GM21576 (cell line): ENCODE data around the gene SOWAHA.
"Not testable (repeated sequence)": the region's sequence is repeated elsewhere in the genome, so short reads cannot be mapped to it uniquely, and the experiment has no call there.

Source experiments
- ATAC-seq: cut with Tn5 transposase; IDR thresholded peaks from one replicate; pipeline ENCODE4 v1.9.1; 2021; ENCODE audit warnings: mild to moderate bottlenecking, moderate library complexity; ENCODE audit not compliant: unreplicated experiment

SOWAHA gene

GRCh38 chr5:132777209-132778069, 35.7 kb upstream of the SOWAHA start, which contains the start of gene SEPTIN8:
SEPTIN8 (minus strand) TSS chr5:132777239; CDS start chr5:132777137, 102 bp downstream.
- ATAC-seq: peak; percentile 61

GRCh38 chr5:132778129-132778528, 35.0 kb upstream of the SOWAHA start:
- no peak for ATAC-seq

- no peak for ATAC-seq
Measured at GRCh38 chr5:132778856-132779255, 34.2 kb upstream of the SOWAHA start.

GRCh38 chr5:132779961-132780360, 33.1 kb upstream of the SOWAHA start:
- no peak for ATAC-seq

GRCh38 chr5:132780577-132780976, 32.5 kb upstream of the SOWAHA start:
- ATAC-seq: no peak

- ATAC-seq: no peak
Measured at GRCh38 chr5:132781029-132781428, 32.1 kb upstream of the SOWAHA start.

GRCh38 chr5:132782101-132782500, 31.0 kb upstream of the SOWAHA start:
- ATAC-seq: no peak

- no peak for ATAC-seq
Measured at GRCh38 chr5:132785365-132785764, 27.7 kb upstream of the SOWAHA start.

- ATAC-seq: no peak
Measured at GRCh38 chr5:132785864-132786263, 27.2 kb upstream of the SOWAHA start.

GRCh38 chr5:132787076-132787475, 26.0 kb upstream of the SOWAHA start:
- ATAC-seq: no peak

- no peak for ATAC-seq
Measured at GRCh38 chr5:132788508-132788907, 24.6 kb upstream of the SOWAHA start.

GRCh38 chr5:132788990-132789886, 23.9 kb upstream of the SOWAHA start:
- ATAC-seq: no peak

GRCh38 chr5:132790201-132790865, 22.8 kb upstream of the SOWAHA start:
- ATAC-seq: no peak

GRCh38 chr5:132791026-132791425, 22.1 kb upstream of the SOWAHA start:
- no peak for ATAC-seq

- no peak for ATAC-seq
Measured at GRCh38 chr5:132797651-132798050, 15.5 kb upstream of the SOWAHA start.

GRCh38 chr5:132799392-132799791, 13.7 kb upstream of the SOWAHA start:
- no peak for ATAC-seq

- ATAC-seq: no peak
Measured at GRCh38 chr5:132800545-132800944, 12.6 kb upstream of the SOWAHA start.

GRCh38 chr5:132802044-132802684, 10.9 kb upstream of the SOWAHA start:
- no peak for ATAC-seq

GRCh38 chr5:132802685-132803066, 10.4 kb upstream of the SOWAHA start:
- not testable (repeated sequence) for ATAC-seq

GRCh38 chr5:132804219-132804618, 8.9 kb upstream of the SOWAHA start:
- ATAC-seq: not testable (repeated sequence)

GRCh38 chr5:132805872-132806271, 7.2 kb upstream of the SOWAHA start:
- not testable (repeated sequence) for ATAC-seq
